ENCODE results near the gene LST1.

The LST1 gene

DNA sequence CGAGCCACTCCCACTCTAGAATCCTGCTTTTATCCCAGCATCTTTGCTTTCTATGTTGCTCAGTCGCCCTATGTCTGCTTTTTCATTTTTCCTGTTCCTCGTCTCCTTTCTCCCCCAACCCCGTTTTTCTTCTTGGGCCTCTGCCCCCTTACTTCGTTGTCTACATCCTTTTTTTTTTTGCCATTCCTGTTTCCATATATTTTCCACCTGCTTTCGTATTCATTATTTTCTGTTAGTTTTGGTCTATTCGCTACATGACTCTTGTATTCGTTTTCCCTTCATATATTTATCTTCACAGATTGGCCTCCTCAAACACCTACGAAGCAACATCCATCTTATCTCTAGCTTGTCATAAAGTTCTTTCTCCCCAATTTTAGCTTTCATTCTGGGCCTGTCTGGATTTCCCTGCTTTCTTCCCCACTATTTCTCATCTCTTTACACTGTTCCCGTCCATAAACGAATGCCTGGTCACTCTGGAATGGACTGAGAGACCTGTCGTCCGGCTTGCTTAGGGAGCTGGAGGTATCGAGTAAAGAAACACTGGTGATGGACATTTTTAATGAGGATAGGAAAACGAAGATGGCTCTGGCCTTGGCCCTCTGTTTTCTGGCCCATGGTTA lies 35.4 kb downstream of the LST1 start:
- DNase-seq, result peak in 1 of 6 experiments; percentile 29

- no peak for DNase-seq
Measured at GRCh38 chr6:31621991-31622390, 35.9 kb downstream of the LST1 start.

DNA sequence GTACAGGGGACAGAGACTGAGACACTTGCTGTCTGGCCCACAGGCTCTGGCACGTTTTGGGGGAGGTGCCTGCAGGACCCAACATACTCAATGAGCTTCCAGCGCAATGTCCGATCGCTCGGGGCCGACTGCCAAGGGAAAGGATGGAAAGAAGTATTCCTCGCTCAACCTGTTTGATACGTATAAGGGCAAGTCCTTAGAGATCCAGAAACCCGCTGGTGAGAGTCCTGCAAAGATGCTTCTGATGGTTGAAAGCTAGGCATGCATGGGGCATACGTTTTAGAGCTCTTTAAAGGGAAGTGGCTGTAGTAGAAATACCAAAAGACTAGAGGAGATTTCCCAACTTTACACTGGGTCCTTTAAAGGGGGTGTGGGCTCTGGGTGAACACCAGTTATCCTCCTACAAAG lies 36.6 kb downstream of the LST1 start:
- DNase-seq, result no peak

DNA sequence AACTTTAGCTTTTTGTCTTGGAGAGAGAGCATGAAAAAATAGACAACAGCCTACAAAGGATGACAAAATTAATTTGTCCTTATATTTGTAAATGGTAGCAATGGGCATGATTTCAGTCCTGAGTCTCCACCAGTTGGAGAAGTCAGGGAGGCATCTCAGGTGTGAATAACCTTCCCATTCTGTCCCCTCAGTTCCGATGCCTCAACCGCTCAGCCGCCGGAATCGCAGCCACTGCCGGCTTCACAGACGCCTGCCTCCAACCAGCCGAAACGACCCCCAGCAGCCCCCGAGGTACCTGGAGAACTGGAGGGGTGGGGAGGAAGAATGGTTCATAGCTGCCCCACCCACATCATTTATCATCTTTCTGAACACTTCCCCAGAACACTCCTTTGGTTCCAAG lies 38.0 kb downstream of the LST1 start:
- DNase-seq, result no peak

- DNase-seq, result no peak
Measured at GRCh38 chr6:31626952-31627351, 40.9 kb downstream of the LST1 start.

- no peak for DNase-seq
Measured at GRCh38 chr6:31627690-31628287, 41.7 kb downstream of the LST1 start.

DNA sequence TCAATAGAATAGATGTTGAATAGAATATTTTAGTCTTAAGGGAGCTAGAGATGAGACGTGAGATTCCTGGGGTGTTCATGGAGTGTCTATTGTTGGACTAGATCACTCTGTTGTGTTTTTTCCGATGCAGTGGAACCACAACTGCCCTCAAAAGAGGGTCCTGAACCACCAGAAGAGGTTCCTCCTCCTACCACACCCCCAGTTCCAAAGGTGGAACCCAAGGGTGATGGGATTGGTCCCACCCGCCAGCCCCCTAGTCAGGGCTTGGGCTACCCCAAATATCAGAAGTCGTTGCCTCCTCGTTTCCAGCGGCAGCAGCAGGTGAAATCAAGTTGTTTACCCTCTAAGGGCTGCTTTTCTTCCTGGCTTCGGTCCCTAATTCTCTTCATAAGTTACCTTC lies 42.9 kb downstream of the LST1 start:
- DNase-seq, result no peak

DNA sequence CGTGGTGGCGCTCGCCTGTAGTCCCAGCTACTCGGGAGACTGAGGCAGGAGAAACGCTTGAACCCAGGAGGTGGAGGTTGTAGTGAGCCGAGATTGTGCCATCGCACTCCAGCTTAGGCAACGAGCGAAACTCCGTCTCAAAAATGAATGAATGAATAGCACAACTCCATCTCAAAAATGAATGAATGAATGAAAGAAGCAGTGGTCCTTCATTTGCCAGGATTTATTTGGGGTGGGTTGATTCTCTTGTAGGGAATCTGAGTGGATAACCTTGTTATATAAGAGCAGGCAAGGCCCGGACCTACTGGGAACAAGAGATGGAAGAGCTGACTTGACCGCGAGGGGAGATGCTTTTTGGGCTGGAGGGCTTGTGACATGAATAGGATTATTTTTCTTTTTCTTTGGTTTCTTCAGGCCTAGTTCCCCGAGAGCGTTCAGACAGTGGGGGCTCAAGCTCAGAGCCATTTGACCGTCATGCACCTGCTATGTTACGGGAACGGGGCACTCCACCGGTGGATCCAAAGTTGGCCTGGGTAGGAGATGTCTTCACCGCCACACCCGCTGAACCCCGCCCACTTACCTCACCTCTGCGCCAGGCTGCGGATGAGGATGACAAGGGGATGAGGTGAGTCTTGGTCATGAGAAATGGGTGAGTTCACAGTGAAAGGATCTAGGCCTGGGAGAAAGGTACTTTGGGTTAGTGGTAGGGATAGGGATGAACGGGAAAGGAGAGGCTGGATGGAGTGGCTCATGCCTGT lies 44.3 kb downstream of the LST1 start:
- DNase-seq, result no peak

DNA sequence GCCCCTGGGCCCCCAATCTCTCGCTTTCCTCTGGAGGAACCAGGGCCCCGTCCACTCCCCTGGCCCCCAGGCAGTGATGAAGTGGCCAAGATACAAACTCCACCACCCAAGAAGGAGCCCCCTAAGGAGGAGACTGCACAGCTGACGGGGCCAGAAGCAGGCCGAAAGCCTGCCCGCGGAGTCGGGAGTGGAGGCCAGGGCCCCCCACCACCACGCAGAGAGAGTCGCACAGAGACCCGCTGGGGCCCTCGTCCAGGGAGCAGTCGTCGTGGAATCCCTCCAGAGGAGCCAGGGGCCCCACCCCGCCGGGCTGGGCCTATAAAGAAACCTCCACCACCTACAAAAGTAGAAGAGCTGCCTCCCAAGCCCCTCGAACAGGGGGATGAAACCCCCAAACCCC lies 45.1 kb downstream of the LST1 start:
- DNase-seq, result no peak

- DNase-seq, result no peak
Measured at GRCh38 chr6:31631681-31632278, 45.7 kb downstream of the LST1 start.

- DNase-seq, result no peak
Measured at GRCh38 chr6:31632279-31632946, 46.3 kb downstream of the LST1 start.

GRCh38 chr6:31633447-31633846 lies 47.4 kb downstream of the LST1 start:
- no peak for DNase-seq

- no peak for DNase-seq
Measured at GRCh38 chr6:31634131-31634530, 48.1 kb downstream of the LST1 start.

GRCh38 chr6:31634969-31635575 lies 49.0 kb downstream of the LST1 start:
- no peak for DNase-seq

DNA sequence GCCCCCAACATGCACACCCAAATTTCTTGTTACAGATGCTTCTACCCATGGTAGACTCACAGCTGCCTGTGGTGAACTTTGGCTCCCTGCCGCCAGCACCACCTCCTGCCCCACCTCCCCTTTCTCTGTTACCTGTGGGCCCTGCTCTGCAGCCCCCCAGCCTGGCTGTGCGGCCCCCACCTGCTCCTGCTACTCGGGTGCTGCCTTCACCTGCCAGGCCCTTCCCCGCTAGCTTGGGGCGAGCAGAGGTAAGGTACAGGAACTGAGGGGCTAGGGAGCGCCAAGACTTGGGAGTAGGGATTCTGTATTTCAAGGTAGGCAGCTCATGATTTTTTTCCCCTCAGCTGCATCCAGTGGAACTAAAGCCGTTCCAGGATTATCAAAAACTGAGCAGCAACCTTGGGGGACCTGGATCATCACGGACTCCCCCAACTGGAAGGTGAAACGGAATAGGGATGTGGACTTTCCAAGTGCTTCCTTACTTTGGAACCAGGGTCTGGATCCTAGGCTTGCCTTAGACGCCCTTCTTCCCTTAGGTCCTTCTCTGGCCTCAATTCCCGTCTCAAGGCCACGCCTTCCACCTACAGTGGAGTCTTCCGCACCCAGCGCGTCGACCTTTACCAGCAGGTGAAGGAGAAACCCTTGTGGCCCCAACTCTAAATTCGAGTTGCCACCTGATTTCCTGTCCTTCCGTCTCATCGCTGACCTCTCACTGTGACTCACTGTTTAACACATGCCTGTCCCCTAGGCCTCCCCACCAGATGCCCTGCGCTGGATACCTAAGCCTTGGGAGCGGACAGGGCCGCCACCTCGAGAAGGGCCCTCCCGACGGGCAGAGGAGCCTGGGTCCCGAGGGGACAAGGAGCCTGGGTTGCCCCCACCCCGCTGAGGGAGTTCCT lies 50.9 kb downstream of the LST1 start:
- DNase-seq, result no peak
